SU-DHL-6 (cell line): ENCODE data around the gene PTCD1.

Experiments
- H2AFZ ChIP-seq: fragments of 200-600 bp; sonication (generic); 2 replicates; pipeline ENCODE4 v1.6.1; 2014; ENCODE audit warnings: low read depth, mild to moderate bottlenecking, moderate library complexity, mixed read lengths, antibody characterized with exemption, low read length; ENCODE audit not compliant: severe bottlenecking
- H3F3A ChIP-seq: fragments of 200-600 bp; shearing (Covaris generic); 2 replicates; pipeline ENCODE4 v1.6.0; 2016; ENCODE audit warnings: antibody characterized with exemption, mild to moderate bottlenecking; ENCODE audit not compliant: insufficient read depth
- H3K27ac ChIP-seq: fragments of 200-600 bp; sonication (generic); 2 replicates; pipeline ENCODE4 v1.5.1; 2016; ENCODE audit warnings: low read depth, mild to moderate bottlenecking, low read length, moderate library complexity, mixed read lengths
- H3K27me3 ChIP-seq: fragments of 200-600 bp; sonication (generic), shearing (Covaris generic); 2 replicates; pipeline ENCODE4 v1.6.0; 2014; ENCODE audit warnings: mild to moderate bottlenecking, low read length
- H3K36me3 ChIP-seq: fragments of 200-600 bp; sonication (generic); 2 replicates; pipeline ENCODE4 v1.6.1; 2014; ENCODE audit warnings: mild to moderate bottlenecking, low read length, mixed read lengths
- H3K4me2 ChIP-seq: fragments of 300-600, 200-600 bp; shearing (Covaris generic), sonication (generic); 2 replicates; pipeline ENCODE4 v1.6.0; 2014; ENCODE audit warnings: low read length, low read depth, mild to moderate bottlenecking; ENCODE audit not compliant: poor library complexity, severe bottlenecking
- H3K4me3 ChIP-seq: fragments of 200-600 bp; sonication (generic); 2 replicates; pipeline ENCODE4 v1.5.1; 2014; ENCODE audit warnings: antibody characterized with exemption, low read length, mild to moderate bottlenecking, mixed read lengths; ENCODE audit not compliant: insufficient read depth, poor library complexity, severe bottlenecking
- H3K79me2 ChIP-seq: fragments of 200-600 bp; sonication (generic); 2 replicates; pipeline ENCODE4 v1.6.1; 2014; ENCODE audit warnings: mild to moderate bottlenecking, low read length, moderate library complexity; ENCODE audit not compliant: insufficient read depth
- H3K9ac ChIP-seq: fragments of 200-600 bp; sonication (generic); 2 replicates; pipeline ENCODE4 v1.7.0; 2014; ENCODE audit warnings: mild to moderate bottlenecking, low read length
- H3K9me2 ChIP-seq: fragments of 200-600 bp; sonication (generic); replicated peaks from 2 replicates; pipeline ENCODE4 v1.6.1; 2014; ENCODE audit warnings: low read length; ENCODE audit not compliant: insufficient read depth
- H3K9me3 ChIP-seq: fragments of 200-600 bp; sonication (generic); 2 replicates; pipeline ENCODE4 v1.6.1; 2014; ENCODE audit warnings: low read length, mixed read lengths; ENCODE audit not compliant: insufficient read depth
- H4K20me1 ChIP-seq: fragments of 200-600 bp; sonication (generic); 2 replicates; pipeline ENCODE4 v1.6.1; 2014; ENCODE audit warnings: low read depth, mild to moderate bottlenecking, antibody characterized with exemption, low read length, moderate library complexity, mixed read lengths
- CTCF ChIP-seq: fragments of 200-600 bp; sonication (generic); IDR thresholded peaks from one replicate; pipeline ENCODE4 v1.5.1; 2017; ENCODE audit warnings: antibody characterized with exemption, mild to moderate bottlenecking, low read length, moderate library complexity; ENCODE audit not compliant: insufficient read depth, poor library complexity, severe bottlenecking
- EZH2phosphoT487 ChIP-seq: fragments of 200-600 bp; sonication (generic), shearing (Covaris generic); conservative IDR thresholded peaks from 2 replicates; pipeline ENCODE4 v1.6.1; 2018; ENCODE audit warnings: mild to moderate bottlenecking, antibody characterized with exemption, low read length, moderate library complexity, mixed read lengths

PTCD1 gene

GRCh38 chr7:99393355-99394187 lies 45.0 kb downstream of the PTCD1 start:
- H3K9ac ChIP-seq = no peak overlapping the region
- H3K9me3 ChIP-seq = no peaks in the 10 kb centered on the region
- peak overlapping the region; percentile 21; the same call in 1 of the 2 replicates for H3K27ac ChIP-seq
- no peak for TF ChIP-seq CTCF
- no peak for TF ChIP-seq EZH2phosphoT487
- peaks cover 37% of the 10 kb centered on the region for H3F3A ChIP-seq
- H3K79me2 ChIP-seq = no peaks in the 10 kb centered on the region
- no peaks in the 10 kb centered on the region for H3K36me3 ChIP-seq
- no peak overlapping the region for H2AFZ ChIP-seq
- H3K27me3 ChIP-seq = no peaks in the 10 kb centered on the region
- no peak overlapping the region for H3K4me2 ChIP-seq
- no peaks in the 10 kb centered on the region; the same call in 1 of the 2 replicates for H4K20me1 ChIP-seq
- no peak overlapping the region for H3K4me3 ChIP-seq
- H3K9me2 ChIP-seq = no peaks in the 10 kb centered on the region

- Histone ChIP-seq H3K4me3 (no peak overlapping the region), H3K4me2 (peak overlapping the region; percentile 11), H4K20me1 (no peaks in the 10 kb centered on the region; the same call in 1 of the 2 replicates), H3K9me2 (no peaks in the 10 kb centered on the region), H3F3A (peaks cover 33% of the 10 kb centered on the region), H3K9ac (no peak overlapping the region), H3K36me3 (no peaks in the 10 kb centered on the region), H3K27ac (peak overlapping the region; percentile 21; the same call in 1 of the 2 replicates), H3K9me3 (no peaks in the 10 kb centered on the region), H3K79me2 (no peaks in the 10 kb centered on the region), H3K27me3 (no peaks in the 10 kb centered on the region), H2AFZ (no peak overlapping the region)
- TF ChIP-seq EZH2phosphoT487 = no peak
- TF ChIP-seq CTCF = no peak
Observed at GRCh38 chr7:99392659-99393354, 45.8 kb downstream of the PTCD1 start.

- H3K27me3 ChIP-seq = no peaks in the 10 kb centered on the region
- TF ChIP-seq CTCF = no peak
- no peak overlapping the region for H2AFZ ChIP-seq
- H3K9me3 ChIP-seq = no peaks in the 10 kb centered on the region
- H3F3A ChIP-seq = peaks cover 32% of the 10 kb centered on the region
- no peaks in the 10 kb centered on the region for H3K36me3 ChIP-seq
- H3K27ac ChIP-seq = no peak overlapping the region
- H3K79me2 ChIP-seq = no peaks in the 10 kb centered on the region
- no peak overlapping the region for H3K9ac ChIP-seq
- no peak overlapping the region for H3K4me3 ChIP-seq
- H4K20me1 ChIP-seq = no peaks in the 10 kb centered on the region; the same call in 1 of the 2 replicates
- H3K4me2 ChIP-seq = no peak overlapping the region
- H3K9me2 ChIP-seq = no peaks in the 10 kb centered on the region
Observed at GRCh38 chr7:99392046-99392445, 46.6 kb downstream of the PTCD1 start.
